K562 (cell line): Measurements from ENCODE around the gene NR2F1.

Source experiments
- ARID2 ChIP-seq: fragments of 450-650 bp; IDR thresholded peaks from 2 replicates; pipeline ENCODE4 v1.6.1; 2017; ENCODE audit warnings: antibody characterized with exemption, mild to moderate bottlenecking
- DNMT1 ChIP-seq: fragments of 450-650 bp; IDR thresholded peaks from 2 replicates; pipeline ENCODE4 v1.6.1; 2016; ENCODE audit warnings: antibody characterized with exemption, mild to moderate bottlenecking
- KAT7 ChIP-seq: sonication (generic); formaldehyde crosslinking; IDR thresholded peaks from 2 replicates; pipeline ENCODE4 v1.8.0; 2022; ENCODE audit warnings: missing genetic modification reagents, mild to moderate bottlenecking, borderline replicate concordance
- KLF10 ChIP-seq: fragments of 250-450 bp; sonication (Bioruptor Pico); IDR thresholded peaks from 2 replicates; pipeline ENCODE4 v1.6.1; 2021; ENCODE audit warnings: matching md5 sums
- MYBL2 ChIP-seq, 2 experiments: fragments of 450-650 bp in 1 of 2; sonication (generic) in 1 of 2; formaldehyde crosslinking in 1 of 2; IDR thresholded peaks; 2 replicates each; pipeline versions ENCODE4 v1.6.1 to v1.8.1; 2017 to 2022; ENCODE audit warnings: borderline replicate concordance in 1 of 2, inconsistent platforms in 1 of 2, low read depth in 1 of 2, mild to moderate bottlenecking in 1 of 2, missing genetic modification reagents in 1 of 2, moderate library complexity in 1 of 2
- POLR2AphosphoS5 ChIP-seq: IDR thresholded peaks from 2 replicates; pipeline ENCODE4 v1.6.1; 2011; ENCODE audit warnings: mild to moderate bottlenecking, low read depth, low read length, moderate library complexity; ENCODE audit not compliant: control insufficient read depth, insufficient read depth
- ZNF584 ChIP-seq: fragments of 200-800 bp; sonication (Bioruptor generic); IDR thresholded peaks from 2 replicates; pipeline ENCODE4 v1.6.1; 2016; ENCODE audit warnings: low read depth, mild to moderate bottlenecking, missing genetic modification characterization, missing compliant biosample characterization
- TF ChIP-seq, protein P1 (sequence below), 3 experiments: IDR thresholded peaks in 2 of 3; conservative IDR thresholded peaks in 1 of 3; 2 replicates each; pipeline ENCODE4 v1.5.1; 2011 to 2012; ENCODE audit warnings: low read length in 3 of 3, mild to moderate bottlenecking in 3 of 3, control low read depth in 2 of 3, improper control_type of control experiment in 1 of 3, inconsistent platforms in 1 of 3, low read depth in 1 of 3, mixed read lengths in 1 of 3, moderate library complexity in 1 of 3; ENCODE audit not compliant: insufficient read depth in 2 of 3
- TF ChIP-seq, protein P2 (sequence below): fragments of 450-650 bp; formaldehyde crosslinking; IDR thresholded peaks from 2 replicates; pipeline ENCODE4 v1.4.0; 2022; ENCODE audit warnings: missing genetic modification characterization

DNA sequence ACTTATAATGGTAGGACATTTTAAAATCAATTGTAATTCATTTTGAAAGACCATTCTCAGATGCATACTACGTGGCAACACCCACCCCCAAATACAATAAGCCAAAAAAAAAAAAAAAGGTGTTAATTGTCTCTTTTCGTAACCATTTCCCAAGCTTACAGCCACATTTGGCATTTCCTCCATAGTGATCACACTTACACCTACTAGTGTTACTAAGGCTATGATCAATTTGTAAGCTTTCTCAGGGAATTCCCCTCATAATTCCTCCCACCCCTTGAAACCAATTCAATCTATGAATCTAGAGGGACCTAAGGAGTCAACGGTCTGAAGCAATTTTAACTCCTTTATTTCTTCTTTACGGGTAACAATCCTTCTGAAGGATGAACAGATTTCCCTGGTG, 40.1 kb downstream of the NR2F1 start:
- TF ChIP-seq KLF10 (no peak), KAT7 (CRISPR knock-in tag) (no peak), ZNF584 (no peak), MYBL2 (IDR thresholded peaks at IDR 0.05; ENCODE audit: low read depth) (no peak), MYBL2 (CRISPR knock-in tag; IDR thresholded peaks at IDR 0.05; ENCODE audit: borderline replicate concordance) (no peak), ARID2 (no peak), POLR2AphosphoS5 (no peak), DNMT1 (no peak)
- TF ChIP-seq, protein P1, sequence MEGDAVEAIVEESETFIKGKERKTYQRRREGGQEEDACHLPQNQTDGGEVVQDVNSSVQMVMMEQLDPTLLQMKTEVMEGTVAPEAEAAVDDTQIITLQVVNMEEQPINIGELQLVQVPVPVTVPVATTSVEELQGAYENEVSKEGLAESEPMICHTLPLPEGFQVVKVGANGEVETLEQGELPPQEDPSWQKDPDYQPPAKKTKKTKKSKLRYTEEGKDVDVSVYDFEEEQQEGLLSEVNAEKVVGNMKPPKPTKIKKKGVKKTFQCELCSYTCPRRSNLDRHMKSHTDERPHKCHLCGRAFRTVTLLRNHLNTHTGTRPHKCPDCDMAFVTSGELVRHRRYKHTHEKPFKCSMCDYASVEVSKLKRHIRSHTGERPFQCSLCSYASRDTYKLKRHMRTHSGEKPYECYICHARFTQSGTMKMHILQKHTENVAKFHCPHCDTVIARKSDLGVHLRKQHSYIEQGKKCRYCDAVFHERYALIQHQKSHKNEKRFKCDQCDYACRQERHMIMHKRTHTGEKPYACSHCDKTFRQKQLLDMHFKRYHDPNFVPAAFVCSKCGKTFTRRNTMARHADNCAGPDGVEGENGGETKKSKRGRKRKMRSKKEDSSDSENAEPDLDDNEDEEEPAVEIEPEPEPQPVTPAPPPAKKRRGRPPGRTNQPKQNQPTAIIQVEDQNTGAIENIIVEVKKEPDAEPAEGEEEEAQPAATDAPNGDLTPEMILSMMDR (IDR thresholded peaks at IDR 0.05 in 2 of 3, conservative IDR thresholded peaks at IDR 0.05 in 1 of 3; ENCODE audit: insufficient read depth in 2 of 3, low read depth in 1 of 3, low read length in 3 of 3) = no peak
- TF ChIP-seq, protein P2, sequence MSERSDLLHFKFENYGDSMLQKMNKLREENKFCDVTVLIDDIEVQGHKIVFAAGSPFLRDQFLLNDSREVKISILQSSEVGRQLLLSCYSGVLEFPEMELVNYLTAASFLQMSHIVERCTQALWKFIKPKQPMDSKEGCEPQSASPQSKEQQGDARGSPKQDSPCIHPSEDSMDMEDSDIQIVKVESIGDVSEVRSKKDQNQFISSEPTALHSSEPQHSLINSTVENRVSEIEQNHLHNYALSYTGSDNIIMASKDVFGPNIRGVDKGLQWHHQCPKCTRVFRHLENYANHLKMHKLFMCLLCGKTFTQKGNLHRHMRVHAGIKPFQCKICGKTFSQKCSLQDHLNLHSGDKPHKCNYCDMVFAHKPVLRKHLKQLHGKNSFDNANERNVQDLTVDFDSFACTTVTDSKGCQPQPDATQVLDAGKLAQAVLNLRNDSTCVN (CRISPR knock-in tag) = no peak
